HCT116 (cell line): Measurements from ENCODE around the gene TAL1. TPM values are rescaled to one million over a fixed set of nuclear protein-coding genes. Genes with fewer than 3 reads are reported as not detected.

Source experiments
- ATAC-seq: fragments of 200-7000 bp; cut with Tn5 transposase; 2 replicates; pipeline ENCODE4 v1.9.1; 2020; ENCODE audit warnings: mild to moderate bottlenecking, moderate library complexity
- BruUV-seq: library from RNA; stranded (reverse); fragments of 400-500 nt; replicated peaks from 2 replicates; lab custom pipeline; 2021; lab: Mats Ljungman, UMichigan
- CTCF ChIA-PET: fragments of 300-600 bp; sonication (Branson Sonifier 250); formaldehyde crosslinking; loops from one replicate; lab custom pipeline; 2021; ENCODE audit warnings: antibody characterized with exemption; lab: Charles Lee
- POLR2A ChIA-PET: fragments of 300-600, 350-600 bp; sonication (Branson Sonifier 250); formaldehyde crosslinking; loops from one replicate; lab custom pipeline; 2021; ENCODE audit warnings: antibody characterized with exemption; lab: Charles Lee
- RAD21 ChIA-PET, 2 experiments: fragments of 300-600 bp; sonication (Branson Sonifier 250); formaldehyde crosslinking; loops; one replicate each; lab custom pipeline; 2023; ENCODE audit warnings: low total read pairs in 2 of 2; ENCODE audit not compliant: uncharacterized antibody in 2 of 2, unreplicated experiment in 2 of 2, low non-redundant PET in 1 of 2; lab: Charles Lee
- DNase-seq: peaks from one replicate; pipeline ENCODE4 v3.0.0-alpha.2; 2010; ENCODE audit warnings: low read depth, low spot score
- H2AFZ ChIP-seq: fragments of 200-600 bp; shearing (Covaris generic), sonication (generic); 2 replicates; pipeline ENCODE4 v1.6.1; 2017; ENCODE audit warnings: low read depth, mixed run types, mixed read lengths, antibody characterized with exemption, low read length; ENCODE audit not compliant: poor library complexity, severe bottlenecking
- H3K27ac ChIP-seq: 2 replicates; pipeline ENCODE4 v1.5.1; 2012; ENCODE audit warnings: low read depth, low read length
- H3K27me3 ChIP-seq: fragments of 200-600 bp; sonication (generic); 2 replicates; pipeline ENCODE4 v1.6.1; 2016; ENCODE audit warnings: mixed run types, low read length, mixed read lengths; ENCODE audit not compliant: insufficient read depth
- H3K36me3 ChIP-seq, 2 experiments: fragments of 200-500 bp in 1 of 2; fragments of 200-600 bp in 1 of 2; sonication (Bioruptor generic) in 1 of 2; sonication (generic) in 1 of 2; 2 replicates each; pipeline versions ENCODE4 v1.5.1 to v1.6.1; 2014 to 2016; ENCODE audit warnings: low read length in 2 of 2, inconsistent platforms in 1 of 2, mixed read lengths in 1 of 2, mixed run types in 1 of 2; ENCODE audit not compliant: insufficient read depth in 2 of 2, control insufficient read depth in 1 of 2
- H3K4me1 ChIP-seq, 2 experiments: fragments of 200-600 bp in 1 of 2; sonication (generic) in 1 of 2; 2 replicates each; pipeline versions ENCODE4 v1.5.1 to v1.6.1; 2012 to 2017; ENCODE audit warnings: low read length in 2 of 2, inconsistent platforms in 1 of 2, mild to moderate bottlenecking in 1 of 2, mixed read lengths in 1 of 2, mixed run types in 1 of 2, moderate library complexity in 1 of 2; ENCODE audit not compliant: insufficient read depth in 2 of 2, control insufficient read depth in 1 of 2
- H3K4me2 ChIP-seq: fragments of 200-600 bp; sonication (generic); 2 replicates; pipeline ENCODE4 v1.6.1; 2017; ENCODE audit warnings: mixed run types, low read length, mixed read lengths
- H3K4me3 ChIP-seq, 2 experiments: fragments of 200-600 bp in 1 of 2; sonication (generic) in 1 of 2; replicated peaks in 1 of 2; 2 replicates each; pipeline ENCODE4 v1.5.1; 2011 to 2016; ENCODE audit warnings: low read length in 2 of 2, control low read depth in 1 of 2, low read depth in 1 of 2, mild to moderate bottlenecking in 1 of 2, mixed read lengths in 1 of 2, mixed run types in 1 of 2
- H3K79me2 ChIP-seq: fragments of 200-600 bp; sonication (generic); 2 replicates; pipeline ENCODE4 v1.6.1; 2017; ENCODE audit warnings: mild to moderate bottlenecking, mixed run types, low read length, moderate library complexity, mixed read lengths; ENCODE audit not compliant: insufficient read depth
- H3K9ac ChIP-seq: fragments of 200-600 bp; sonication (generic); 2 replicates; pipeline ENCODE4 v1.6.1; 2016; ENCODE audit warnings: low read length, mixed read lengths
- H3K9me2 ChIP-seq: fragments of 200-600 bp; sonication (generic), shearing (Covaris generic); 2 replicates; pipeline ENCODE4 v1.6.1; 2017; ENCODE audit warnings: mixed run types, mild to moderate bottlenecking, moderate library complexity; ENCODE audit not compliant: insufficient read depth
- H3K9me3 ChIP-seq, 2 experiments: fragments of 200-500 bp in 1 of 2; fragments of 200-600 bp in 1 of 2; sonication (Bioruptor generic) in 1 of 2; sonication (generic) in 1 of 2; 2 replicates each; pipeline ENCODE4 v1.6.1; 2014 to 2017; ENCODE audit warnings: low read length in 2 of 2, mixed read lengths in 2 of 2, inconsistent platforms in 1 of 2, low read depth in 1 of 2, mild to moderate bottlenecking in 1 of 2, mixed run types in 1 of 2, moderate library complexity in 1 of 2; ENCODE audit not compliant: control insufficient read depth in 1 of 2, insufficient read depth in 1 of 2
- H4K20me1 ChIP-seq: fragments of 200-600 bp; sonication (generic), shearing (Covaris generic); 2 replicates; pipeline ENCODE4 v1.6.1; 2017; ENCODE audit warnings: mixed run types, mild to moderate bottlenecking, moderate library complexity; ENCODE audit not compliant: insufficient read depth
- EZH2 ChIP-seq: fragments of 200-600 bp; sonication (generic); IDR thresholded peaks from 2 replicates; pipeline ENCODE4 v1.6.1; 2017; ENCODE audit warnings: antibody characterized with exemption, mixed run types
- EZH2phosphoT487 ChIP-seq: fragments of 200-600 bp; IDR thresholded peaks from 2 replicates; pipeline ENCODE4 v1.6.1; 2018; ENCODE audit warnings: antibody characterized with exemption, borderline replicate concordance
- SIN3A ChIP-seq: IDR thresholded peaks from 2 replicates; pipeline ENCODE4 v1.6.1; 2012; ENCODE audit warnings: low read depth
- SP1 ChIP-seq: IDR thresholded peaks from 2 replicates; pipeline ENCODE4 v1.6.1; 2012; ENCODE audit warnings: low read depth
- YY1 ChIP-seq: IDR thresholded peaks from 2 replicates; pipeline ENCODE4 v1.6.1; 2011; ENCODE audit warnings: low read length, low read depth, moderate library complexity, mild to moderate bottlenecking; ENCODE audit not compliant: insufficient replicate concordance; ENCODE audit errors: extremely low read depth
- intact Hi-C: fragments of 100-400 bp; cut with micrococcal nuclease; formaldehyde crosslinking; loops from 2 replicates; pipeline ENCODE4 v1.10.0; 2022
- total RNA-seq: library from RNA; stranded (reverse); gene quantifications from one replicate; pipeline ENCODE4 v1.2.1, GENCODE V29; 2021; ENCODE audit not compliant: unreplicated experiment
- TF ChIP-seq, protein P1 (sequence below): IDR thresholded peaks from 2 replicates; pipeline ENCODE4 v1.6.1; 2012; ENCODE audit warnings: low read depth
- TF ChIP-seq, protein P2 (sequence below): IDR thresholded peaks from 2 replicates; pipeline ENCODE4 v1.6.1; 2012

The TAL1 gene
- total RNA-seq, 1 experiment from 2014 or later = 0.05 TPM

DNA sequence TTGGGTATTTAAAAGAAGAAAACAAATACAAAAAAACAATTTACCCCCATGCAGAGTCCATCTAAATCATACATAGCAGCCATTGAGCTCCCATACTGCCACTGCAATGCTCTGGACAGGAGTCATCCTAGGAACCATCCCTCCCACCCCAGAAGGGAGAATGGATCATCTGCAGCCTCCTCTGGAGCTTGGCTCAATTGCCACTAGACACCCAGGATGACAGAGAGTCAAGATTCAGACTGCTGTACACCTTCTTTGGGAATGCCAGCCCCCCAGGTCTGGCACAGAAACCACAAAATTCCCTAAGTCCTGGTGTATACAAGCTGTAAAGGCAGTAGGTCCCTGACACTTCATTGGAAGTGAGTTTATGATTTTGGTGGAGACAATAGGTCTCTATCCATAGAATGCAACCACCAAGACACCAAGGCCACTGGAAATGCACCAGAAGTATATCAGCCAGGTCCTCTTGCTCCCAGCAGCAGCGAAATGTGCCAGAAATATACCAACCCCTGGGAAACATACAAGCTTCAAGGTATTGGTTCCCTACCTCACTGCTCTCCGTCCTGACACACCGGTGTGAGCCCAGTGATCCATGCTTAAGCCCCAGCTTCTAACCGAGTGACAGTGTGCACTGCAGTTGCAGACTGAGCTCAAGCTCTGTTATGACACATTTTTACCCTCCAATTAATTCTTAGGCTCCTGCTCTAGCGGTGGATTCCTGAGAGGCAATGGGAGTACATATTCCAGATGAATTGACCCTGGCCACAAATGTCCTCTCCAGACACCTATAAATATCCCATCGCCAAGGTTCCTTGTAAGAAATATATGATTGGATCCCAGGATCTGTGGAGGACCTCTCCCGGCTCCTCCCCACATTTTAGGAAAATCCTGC, 4.4 kb downstream of the TAL1 start (continued):
- TF ChIP-seq, protein P1, sequence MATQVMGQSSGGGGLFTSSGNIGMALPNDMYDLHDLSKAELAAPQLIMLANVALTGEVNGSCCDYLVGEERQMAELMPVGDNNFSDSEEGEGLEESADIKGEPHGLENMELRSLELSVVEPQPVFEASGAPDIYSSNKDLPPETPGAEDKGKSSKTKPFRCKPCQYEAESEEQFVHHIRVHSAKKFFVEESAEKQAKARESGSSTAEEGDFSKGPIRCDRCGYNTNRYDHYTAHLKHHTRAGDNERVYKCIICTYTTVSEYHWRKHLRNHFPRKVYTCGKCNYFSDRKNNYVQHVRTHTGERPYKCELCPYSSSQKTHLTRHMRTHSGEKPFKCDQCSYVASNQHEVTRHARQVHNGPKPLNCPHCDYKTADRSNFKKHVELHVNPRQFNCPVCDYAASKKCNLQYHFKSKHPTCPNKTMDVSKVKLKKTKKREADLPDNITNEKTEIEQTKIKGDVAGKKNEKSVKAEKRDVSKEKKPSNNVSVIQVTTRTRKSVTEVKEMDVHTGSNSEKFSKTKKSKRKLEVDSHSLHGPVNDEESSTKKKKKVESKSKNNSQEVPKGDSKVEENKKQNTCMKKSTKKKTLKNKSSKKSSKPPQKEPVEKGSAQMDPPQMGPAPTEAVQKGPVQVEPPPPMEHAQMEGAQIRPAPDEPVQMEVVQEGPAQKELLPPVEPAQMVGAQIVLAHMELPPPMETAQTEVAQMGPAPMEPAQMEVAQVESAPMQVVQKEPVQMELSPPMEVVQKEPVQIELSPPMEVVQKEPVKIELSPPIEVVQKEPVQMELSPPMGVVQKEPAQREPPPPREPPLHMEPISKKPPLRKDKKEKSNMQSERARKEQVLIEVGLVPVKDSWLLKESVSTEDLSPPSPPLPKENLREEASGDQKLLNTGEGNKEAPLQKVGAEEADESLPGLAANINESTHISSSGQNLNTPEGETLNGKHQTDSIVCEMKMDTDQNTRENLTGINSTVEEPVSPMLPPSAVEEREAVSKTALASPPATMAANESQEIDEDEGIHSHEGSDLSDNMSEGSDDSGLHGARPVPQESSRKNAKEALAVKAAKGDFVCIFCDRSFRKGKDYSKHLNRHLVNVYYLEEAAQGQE = no peak

DNA sequence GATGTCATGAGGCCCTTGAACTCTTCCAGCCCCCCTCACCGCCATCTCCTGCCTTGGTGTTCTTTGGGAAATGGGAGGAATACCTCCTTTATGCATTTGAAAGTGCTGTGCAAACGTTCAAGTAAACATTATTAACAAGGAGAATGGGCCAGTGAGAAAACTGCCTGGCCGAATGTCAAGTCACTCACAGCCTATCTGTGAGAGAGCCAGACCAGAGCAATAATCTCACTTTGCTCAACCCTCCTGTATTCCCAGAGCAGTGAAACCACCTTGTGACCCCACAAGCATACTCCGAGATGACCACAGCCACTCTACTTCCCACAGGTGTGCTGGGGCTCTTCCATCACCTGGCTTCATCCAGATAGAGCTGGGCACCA, 5.2 kb downstream of the TAL1 start:
- Histone ChIP-seq H3K79me2 (no peaks in the 10 kb centered on the region), H3K4me2 (no peak overlapping the region), H3K9ac (no peak overlapping the region), H3K4me1 (no peaks in the 10 kb centered on the region), H3K4me3 (no peak overlapping the region), H2AFZ (no peak overlapping the region), H4K20me1 (no peaks in the 10 kb centered on the region), H3K36me3 (no peaks in the 10 kb centered on the region), H3K27me3 (peaks cover 10% of the 10 kb centered on the region), H3K9me2 (no peaks in the 10 kb centered on the region), H3K27ac (no peak overlapping the region), H3K9me3 (no peaks in the 10 kb centered on the region)
- ATAC-seq = no peak
- BruUV-seq = no TSS peak
- intact Hi-C loops = no loop called here
- POLR2A ChIA-PET = no interaction called here
- TF ChIP-seq SP1 (no peak), SIN3A (no peak), YY1 (no peak), EZH2 (no peak), EZH2phosphoT487 (no peak)
- TF ChIP-seq, protein P2, sequence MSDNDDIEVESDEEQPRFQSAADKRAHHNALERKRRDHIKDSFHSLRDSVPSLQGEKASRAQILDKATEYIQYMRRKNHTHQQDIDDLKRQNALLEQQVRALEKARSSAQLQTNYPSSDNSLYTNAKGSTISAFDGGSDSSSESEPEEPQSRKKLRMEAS = no peak
- TF ChIP-seq, protein P1 = no peak
- CTCF ChIA-PET = interaction anchor here (1.3 kb wide), 1 partner anchor 48 kb away, joined by 3 read pairs; no protein-coding TSS in a partner anchor
- no peak for DNase-seq
- RAD21 ChIA-PET = no interaction called here
